ENCODE measurements around the gene KLF16. TPM values are rescaled to one million over a fixed set of nuclear protein-coding genes. Genes with fewer than 3 reads are reported as not detected.

KLF16 gene
- total and polyA plus RNA-seq, 10 of the 15 experiments (the other 5 are each of a cell fraction or from before 2014, with no cell fraction given): 0.03 to 41.2 (median 2.6) TPM

DNA sequence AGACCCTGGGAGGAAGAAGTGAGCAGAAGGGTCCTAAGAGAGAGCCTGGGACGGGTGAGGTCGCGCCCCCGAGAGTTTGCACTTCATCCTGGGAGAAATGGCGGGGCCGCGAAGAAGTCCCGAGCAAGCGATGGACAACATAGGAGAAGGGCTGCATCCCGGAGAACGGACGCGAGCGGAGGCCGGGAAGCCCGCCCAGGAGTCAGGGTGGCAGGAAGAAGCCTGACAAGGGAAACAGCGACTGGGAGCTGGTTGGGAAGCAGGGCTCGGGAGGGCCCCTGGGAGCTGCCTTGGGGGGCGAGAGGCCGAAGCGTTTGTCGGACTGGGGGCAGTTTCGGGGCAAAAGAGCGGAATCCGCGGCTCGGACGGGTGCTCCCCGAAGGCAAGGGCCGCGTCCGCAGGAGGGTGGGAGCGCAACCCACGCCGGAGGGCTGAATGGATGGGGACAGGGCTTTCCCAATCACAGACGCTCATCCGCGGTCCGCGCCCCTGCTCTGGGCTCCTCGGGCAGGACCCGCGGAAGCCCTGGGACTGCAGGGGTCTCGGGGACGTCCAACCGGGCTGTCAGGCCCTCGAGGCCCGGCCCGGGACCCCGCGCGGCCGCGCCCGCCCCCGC, 21.4 kb upstream of the KLF16 start (continued):
- TF ChIP-seq GATAD2B (conservative IDR thresholded peaks at IDR 0.05; ENCODE audit: low read depth) (0 out of 2 replicates have a peak, but pooled peaks have one; percentile 35), RAD51 (IDR thresholded peaks at IDR 0.05) (no peak), HSF1 (IDR thresholded peaks at IDR 0.05; ENCODE audit: low read depth, low read length) (no peak), PAX5 (IDR thresholded peaks at IDR 0.05; ENCODE audit: borderline replicate concordance, low read depth, low read length) (no peak)
- TF ChIP-seq, protein P1, sequence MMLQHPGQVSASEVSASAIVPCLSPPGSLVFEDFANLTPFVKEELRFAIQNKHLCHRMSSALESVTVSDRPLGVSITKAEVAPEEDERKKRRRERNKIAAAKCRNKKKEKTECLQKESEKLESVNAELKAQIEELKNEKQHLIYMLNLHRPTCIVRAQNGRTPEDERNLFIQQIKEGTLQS (IDR thresholded peaks at IDR 0.05; ENCODE audit: borderline replicate concordance, extremely low read depth, low read depth, low read length): no peak

DNA sequence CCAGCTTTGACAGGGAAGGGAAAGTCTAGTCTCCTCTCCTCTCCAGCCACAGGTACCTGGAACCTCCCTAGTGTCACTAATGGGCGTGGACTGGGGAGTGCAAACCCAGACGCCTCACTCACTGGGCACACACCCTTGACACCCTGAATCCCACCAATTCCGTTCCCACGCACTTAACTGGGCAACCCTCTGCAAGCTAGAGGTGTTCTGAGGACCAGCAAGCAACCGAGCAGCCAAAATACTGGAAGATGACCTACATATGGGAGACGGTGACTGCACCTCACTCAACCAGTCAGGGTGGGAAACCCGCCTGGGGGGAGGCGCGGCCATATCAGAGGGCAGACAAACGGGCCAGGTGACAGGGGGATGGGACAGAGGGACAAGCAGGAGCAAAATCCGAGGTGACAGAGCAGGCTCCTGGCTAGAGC, 20.9 kb upstream of the KLF16 start:
- H2AFZ ChIP-seq (ENCODE audit: control insufficient read depth, low read depth, low read length): no peak overlapping the region
- peaks cover 34% of the 10 kb centered on the region for H3K79me2 ChIP-seq (ENCODE audit: control insufficient read depth, insufficient read depth, low read length)
- intact Hi-C loops (cut with micrococcal nuclease; ENCODE audit: unreplicated experiment) (no loop called here), in situ Hi-C loops (cut with MboI) (no loop called here)
- ChIA-PET RAD21 (ENCODE audit: unreplicated experiment) (interaction anchor here (0.5 to 1.5 kb wide), 2 partner anchors 11 to 20 kb away, joined by 4 to 7 read pairs; no protein-coding TSS in a partner anchor), CTCF (interaction anchor here (2.3 to 2.4 kb wide), 2 partner anchors 13 to 20 kb away, joined by 5 to 7 read pairs; no protein-coding TSS in a partner anchor), POLR2A (interaction anchor here (0.8 to 2.7 kb wide), 4 partner anchors 9 to 22 kb away, joined by 3 to 9 read pairs (median 4); no protein-coding TSS in a partner anchor), SMC1A (ENCODE audit: uncharacterized antibody, unreplicated experiment) (interaction anchor here (2.0 kb wide), 1 partner anchor 20 kb away, joined by 6 read pairs; no protein-coding TSS in a partner anchor)
- H3K27me3 ChIP-seq (replicated peaks in 1 of 2; ENCODE audit: control insufficient read depth in 2 of 2, insufficient read depth in 2 of 2, low read length in 1 of 2): no peaks in the 10 kb centered on the region
- peak; percentile 51 for ATAC-seq
- TF ChIP-seq SIN3A (IDR thresholded peaks at IDR 0.05; ENCODE audit: low read depth, low read length) (no peak), BHLHE40 (IDR thresholded peaks at IDR 0.05; ENCODE audit: borderline replicate concordance in 1 of 2, low read depth in 2 of 2, low read length in 1 of 2) (peak in 1 of 2 experiments; percentile 5; a peak in 1 of 4 replicates)
- TF ChIP-seq, protein P2, sequence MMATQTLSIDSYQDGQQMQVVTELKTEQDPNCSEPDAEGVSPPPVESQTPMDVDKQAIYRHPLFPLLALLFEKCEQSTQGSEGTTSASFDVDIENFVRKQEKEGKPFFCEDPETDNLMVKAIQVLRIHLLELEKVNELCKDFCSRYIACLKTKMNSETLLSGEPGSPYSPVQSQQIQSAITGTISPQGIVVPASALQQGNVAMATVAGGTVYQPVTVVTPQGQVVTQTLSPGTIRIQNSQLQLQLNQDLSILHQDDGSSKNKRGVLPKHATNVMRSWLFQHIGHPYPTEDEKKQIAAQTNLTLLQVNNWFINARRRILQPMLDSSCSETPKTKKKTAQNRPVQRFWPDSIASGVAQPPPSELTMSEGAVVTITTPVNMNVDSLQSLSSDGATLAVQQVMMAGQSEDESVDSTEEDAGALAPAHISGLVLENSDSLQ (IDR thresholded peaks at IDR 0.05): 0 out of 2 replicates have a peak, but pooled peaks have one; percentile 16
- DNase-seq (ENCODE audit: low read depth, low spot score): no peak
- BruUV-seq (replicated peaks): no TSS peak
- H3K4me2 ChIP-seq (ENCODE audit: control insufficient read depth, insufficient read depth): peak overlapping the region; percentile 86
- H4K20me1 ChIP-seq (ENCODE audit: control insufficient read depth, insufficient read depth): peaks cover 9% of the 10 kb centered on the region; the same call in 1 of the 2 replicates
- peak overlapping the region; percentile 96 for H3K9ac ChIP-seq (ENCODE audit: control insufficient read depth, insufficient read depth, low read length)
- WGBS (ENCODE audit: insufficient coverage, insufficient replicate concordance, low lambda C conversion rate, missing lambda C conversion rate): 0% methylated on average over 10 of the region's 11 CpGs
- peaks cover 21% of the 10 kb centered on the region for H3K4me1 ChIP-seq (ENCODE audit: control insufficient read depth, insufficient read depth, low read length)
- peak overlapping the region; percentile 99 for H3K4me3 ChIP-seq
- H3K27ac ChIP-seq (ENCODE audit: control insufficient read depth, insufficient read depth): peak overlapping the region; percentile 82
- no peaks in the 10 kb centered on the region for H3K9me3 ChIP-seq (replicated peaks; ENCODE audit: control insufficient read depth, insufficient read depth, low read length)
- H3K36me3 ChIP-seq (ENCODE audit: control insufficient read depth in 2 of 2, insufficient read depth in 2 of 2, low read length in 1 of 2): peaks cover 0 to 6% of the 10 kb centered on the region in 2 experiments; a peak in 2 of 4 replicates
- no peak for FAIRE-seq
